ENCODE measurements around the gene SLC18B1. TPM values are rescaled to one million over a fixed set of nuclear protein-coding genes. Genes with fewer than 3 reads are reported as not detected.

The SLC18B1 gene
- total and polyA plus RNA-seq, 4 donors, result 3.5 to 6.7 (median 5.2) TPM

- TF ChIP-seq RAD21 (IDR thresholded peaks at IDR 0.05), result no peak
- no peak for TF ChIP-seq JUND (IDR thresholded peaks at IDR 0.05)
- TF ChIP-seq HNF4A (conservative IDR thresholded peaks at IDR 0.05), result no peak
- TF ChIP-seq ZBTB33 (IDR thresholded peaks at IDR 0.05), result no peak
- no peak for DNase-seq (ENCODE audit: low spot score)
- Histone ChIP-seq H3K27me3 (ENCODE audit: control insufficient read depth in 4 of 4, insufficient read depth in 4 of 4, low read length in 3 of 4) (no peaks in the 10 kb centered on the region), H3K9me3 (ENCODE audit: control insufficient read depth in 4 of 4, low read length in 3 of 4) (no peaks in the 10 kb centered on the region), H3K36me3 (ENCODE audit: control insufficient read depth in 4 of 4, insufficient read depth in 3 of 4, low read depth in 1 of 4, low read length in 3 of 4) (peaks cover 0 to 4% (median 1%) of the 10 kb centered on the region in 4 donors), H3K4me1 (ENCODE audit: control insufficient read depth in 4 of 4, insufficient read depth in 4 of 4, low read length in 3 of 4) (peaks cover 0 to 17% (median 8%) of the 10 kb centered on the region in 4 donors), H3K4me3 (ENCODE audit: low read depth in 1 of 3, low read length in 3 of 3) (no peak overlapping the region), H3K9ac (ENCODE audit: low read depth in 1 of 2, low read length in 2 of 2) (no peak overlapping the region), H3K27ac (ENCODE audit: low read depth in 1 of 2, low read length in 2 of 2) (no peak overlapping the region)
- WGBS, result 96% methylated on average over 1 of the region's 1 CpG
Observed at GRCh38 chr6:132765560-132765959, 32.9 kb downstream of the SLC18B1 start.

- H3K4me1 ChIP-seq (ENCODE audit: control insufficient read depth in 4 of 4, insufficient read depth in 4 of 4, low read length in 3 of 4), result peaks cover 0 to 17% (median 8%) of the 10 kb centered on the region in 4 donors
- TF ChIP-seq RAD21 (IDR thresholded peaks at IDR 0.05) (peak; percentile 14 to 40), ATF3 (IDR thresholded peaks at IDR 0.05) (no peak), YY1 (IDR thresholded peaks at IDR 0.05) (peak; percentile 27)
- H3K36me3 ChIP-seq (ENCODE audit: control insufficient read depth in 4 of 4, insufficient read depth in 3 of 4, low read depth in 1 of 4, low read length in 3 of 4), result no peaks in the 10 kb centered on the region
- no peaks in the 10 kb centered on the region for H3K9me3 ChIP-seq (ENCODE audit: control insufficient read depth in 4 of 4, low read length in 3 of 4)
- no peaks in the 10 kb centered on the region for H3K27me3 ChIP-seq (ENCODE audit: control insufficient read depth in 4 of 4, insufficient read depth in 4 of 4, low read length in 3 of 4)
- DNase-seq (ENCODE audit: low spot score), result no peak
- no peak overlapping the region for H3K27ac ChIP-seq (ENCODE audit: low read depth in 1 of 2, low read length in 2 of 2)
- H3K9ac ChIP-seq (ENCODE audit: low read depth in 1 of 2, low read length in 2 of 2), result no peak overlapping the region
- H3K4me3 ChIP-seq (ENCODE audit: low read depth in 1 of 3, low read length in 3 of 3), result no peak overlapping the region
Observed at GRCh38 chr6:132764370-132764769, 34.1 kb downstream of the SLC18B1 start.

GRCh38 chr6:132763269-132763668, 35.2 kb downstream of the SLC18B1 start:
- Histone ChIP-seq H3K9me3 (ENCODE audit: control insufficient read depth in 4 of 4, low read length in 3 of 4) (no peaks in the 10 kb centered on the region), H3K4me3 (ENCODE audit: low read depth in 1 of 3, low read length in 3 of 3) (no peak overlapping the region), H3K27ac (ENCODE audit: low read depth in 1 of 2, low read length in 2 of 2) (no peak overlapping the region), H3K36me3 (ENCODE audit: control insufficient read depth in 4 of 4, insufficient read depth in 3 of 4, low read depth in 1 of 4, low read length in 3 of 4) (no peaks in the 10 kb centered on the region), H3K4me1 (ENCODE audit: control insufficient read depth in 4 of 4, insufficient read depth in 4 of 4, low read length in 3 of 4) (peaks cover 0 to 12% (median 8%) of the 10 kb centered on the region in 4 donors), H3K9ac (ENCODE audit: low read depth in 1 of 2, low read length in 2 of 2) (no peak overlapping the region), H3K27me3 (ENCODE audit: control insufficient read depth in 4 of 4, insufficient read depth in 4 of 4, low read length in 3 of 4) (no peaks in the 10 kb centered on the region)
- no peak for DNase-seq (ENCODE audit: low spot score)
- 75% methylated on average over 2 of the region's 2 CpGs for WGBS
- TF ChIP-seq HNF4G (IDR thresholded peaks at IDR 0.05) (no peak), ATF3 (IDR thresholded peaks at IDR 0.05) (no peak), SP1 (IDR thresholded peaks at IDR 0.05) (no peak), CTCF (IDR thresholded peaks at IDR 0.05; ENCODE audit: low read depth, low read length, missing input control) (no peak), ZBTB33 (IDR thresholded peaks at IDR 0.05) (no peak), FOXA1 (IDR thresholded peaks at IDR 0.05) (no peak), HNF4A (conservative IDR thresholded peaks at IDR 0.05) (no peak), NR2F2 (IDR thresholded peaks at IDR 0.05) (no peak), MAX (IDR thresholded peaks at IDR 0.05) (no peak), JUND (IDR thresholded peaks at IDR 0.05) (no peak), YY1 (IDR thresholded peaks at IDR 0.05) (no peak), REST (IDR thresholded peaks at IDR 0.05) (no peak), FOXA2 (IDR thresholded peaks at IDR 0.05) (no peak)

All from liver (tissue), 9 donors.